HS-27A (cell line): ENCODE results near the gene POP7.
"Not testable (repeated sequence)": the region's sequence is repeated elsewhere in the genome, so short reads cannot be mapped to it uniquely, and the experiment has no call there.

Experiments
- DNase-seq: peaks from one replicate; pipeline ENCODE4 v3.0.0-alpha.2; 2012; ENCODE audit warnings: low read depth, missing footprints

POP7 gene

GRCh38 chr7:100691676-100692577 lies 14.0 kb upstream of the POP7 start:
- DNase-seq: no peak

GRCh38 chr7:100692578-100692961 lies 13.4 kb upstream of the POP7 start:
- no peak for DNase-seq

- DNase-seq: no peak
Measured at GRCh38 chr7:100693312-100694097, 12.4 kb upstream of the POP7 start.

GRCh38 chr7:100694098-100694745 lies 11.7 kb upstream of the POP7 start, which contains the start of gene GIGYF1:
TSS of gene GIGYF1 (minus strand) at chr7:100694250. CDS start at chr7:100688238, 6,012 bp downstream.
- no peak for DNase-seq

GRCh38 chr7:100696123-100696521 lies 9.8 kb upstream of the POP7 start:
- no peak for DNase-seq

- no peak for DNase-seq
Measured at GRCh38 chr7:100699018-100699417, 6.9 kb upstream of the POP7 start.

GRCh38 chr7:100701089-100701488 lies 4.8 kb upstream of the POP7 start:
- DNase-seq: not testable (repeated sequence)

GRCh38 chr7:100705320-100705752 lies 585 bp upstream of the POP7 start:
- no peak for DNase-seq

- DNase-seq: no peak
Measured at GRCh38 chr7:100706672-100707311, 871 bp downstream of the POP7 start.

- no peak for DNase-seq
Measured at GRCh38 chr7:100708395-100708794, 2.5 kb downstream of the POP7 start.

- DNase-seq: no peak
Measured at GRCh38 chr7:100710452-100710851, 4.5 kb downstream of the POP7 start.

- DNase-seq: no peak
Measured at GRCh38 chr7:100711369-100711768, 5.4 kb downstream of the POP7 start.

- no peak for DNase-seq
Measured at GRCh38 chr7:100714725-100715124, 8.8 kb downstream of the POP7 start.

- DNase-seq: not testable (repeated sequence)
Measured at GRCh38 chr7:100717073-100717472, 11.2 kb downstream of the POP7 start.

- DNase-seq: no peak
Measured at GRCh38 chr7:100719523-100720278, 13.8 kb downstream of the POP7 start.

GRCh38 chr7:100720279-100720670 lies 14.4 kb downstream of the POP7 start, which contains the start of gene EPO:
TSS of gene EPO (plus strand) at chr7:100720468. CDS start at chr7:100720981, 513 bp downstream.
- no peak for DNase-seq

GRCh38 chr7:100720671-100721504 lies 15.0 kb downstream of the POP7 start:
- DNase-seq: no peak

GRCh38 chr7:100721505-100721812 lies 15.5 kb downstream of the POP7 start:
- DNase-seq: no peak

- DNase-seq: no peak
Measured at GRCh38 chr7:100722480-100723212, 16.7 kb downstream of the POP7 start.
